SU-DHL-6 (cell line): Measurements from ENCODE around the gene USP46.

Experiments
- H2AFZ ChIP-seq: fragments of 200-600 bp; sonication (generic); 2 replicates; pipeline ENCODE4 v1.6.1; 2014; ENCODE audit warnings: low read depth, mild to moderate bottlenecking, moderate library complexity, mixed read lengths, antibody characterized with exemption, low read length; ENCODE audit not compliant: severe bottlenecking
- H3F3A ChIP-seq: fragments of 200-600 bp; shearing (Covaris generic); 2 replicates; pipeline ENCODE4 v1.6.0; 2016; ENCODE audit warnings: antibody characterized with exemption, mild to moderate bottlenecking; ENCODE audit not compliant: insufficient read depth
- H3K27ac ChIP-seq: fragments of 200-600 bp; sonication (generic); 2 replicates; pipeline ENCODE4 v1.5.1; 2016; ENCODE audit warnings: low read depth, mild to moderate bottlenecking, low read length, moderate library complexity, mixed read lengths
- H3K27me3 ChIP-seq: fragments of 200-600 bp; sonication (generic), shearing (Covaris generic); 2 replicates; pipeline ENCODE4 v1.6.0; 2014; ENCODE audit warnings: mild to moderate bottlenecking, low read length
- H3K36me3 ChIP-seq: fragments of 200-600 bp; sonication (generic); 2 replicates; pipeline ENCODE4 v1.6.1; 2014; ENCODE audit warnings: mild to moderate bottlenecking, low read length, mixed read lengths
- H3K4me2 ChIP-seq: fragments of 300-600, 200-600 bp; shearing (Covaris generic), sonication (generic); 2 replicates; pipeline ENCODE4 v1.6.0; 2014; ENCODE audit warnings: low read length, low read depth, mild to moderate bottlenecking; ENCODE audit not compliant: poor library complexity, severe bottlenecking
- H3K4me3 ChIP-seq: fragments of 200-600 bp; sonication (generic); 2 replicates; pipeline ENCODE4 v1.5.1; 2014; ENCODE audit warnings: antibody characterized with exemption, low read length, mild to moderate bottlenecking, mixed read lengths; ENCODE audit not compliant: insufficient read depth, poor library complexity, severe bottlenecking
- H3K79me2 ChIP-seq: fragments of 200-600 bp; sonication (generic); 2 replicates; pipeline ENCODE4 v1.6.1; 2014; ENCODE audit warnings: mild to moderate bottlenecking, low read length, moderate library complexity; ENCODE audit not compliant: insufficient read depth
- H3K9ac ChIP-seq: fragments of 200-600 bp; sonication (generic); 2 replicates; pipeline ENCODE4 v1.7.0; 2014; ENCODE audit warnings: mild to moderate bottlenecking, low read length
- H3K9me2 ChIP-seq: fragments of 200-600 bp; sonication (generic); replicated peaks from 2 replicates; pipeline ENCODE4 v1.6.1; 2014; ENCODE audit warnings: low read length; ENCODE audit not compliant: insufficient read depth
- H3K9me3 ChIP-seq: fragments of 200-600 bp; sonication (generic); 2 replicates; pipeline ENCODE4 v1.6.1; 2014; ENCODE audit warnings: low read length, mixed read lengths; ENCODE audit not compliant: insufficient read depth
- H4K20me1 ChIP-seq: fragments of 200-600 bp; sonication (generic); 2 replicates; pipeline ENCODE4 v1.6.1; 2014; ENCODE audit warnings: low read depth, mild to moderate bottlenecking, antibody characterized with exemption, low read length, moderate library complexity, mixed read lengths
- CTCF ChIP-seq: fragments of 200-600 bp; sonication (generic); IDR thresholded peaks from one replicate; pipeline ENCODE4 v1.5.1; 2017; ENCODE audit warnings: antibody characterized with exemption, mild to moderate bottlenecking, low read length, moderate library complexity; ENCODE audit not compliant: insufficient read depth, poor library complexity, severe bottlenecking
- EZH2phosphoT487 ChIP-seq: fragments of 200-600 bp; sonication (generic), shearing (Covaris generic); conservative IDR thresholded peaks from 2 replicates; pipeline ENCODE4 v1.6.1; 2018; ENCODE audit warnings: mild to moderate bottlenecking, antibody characterized with exemption, low read length, moderate library complexity, mixed read lengths

Gene USP46

DNA sequence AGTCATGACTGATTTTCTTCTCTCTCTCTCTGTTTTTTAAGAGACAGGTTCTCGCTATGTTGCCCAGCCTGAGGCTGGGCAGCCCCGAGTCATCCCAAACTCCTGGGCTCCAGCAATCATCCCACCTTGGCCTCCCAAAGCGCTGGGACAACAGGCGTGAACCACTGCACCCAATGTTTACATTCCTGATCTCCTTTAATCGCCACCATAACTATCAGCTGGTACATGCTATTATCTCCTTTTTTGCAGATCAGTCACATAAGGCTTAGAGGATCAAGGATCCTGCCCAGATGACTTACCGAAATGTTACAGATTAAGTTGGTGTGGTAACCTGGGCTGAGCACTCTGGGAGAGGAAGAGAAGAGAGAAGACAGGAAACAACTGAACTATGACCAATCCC lies 1.5 kb upstream of the USP46 start:
- no peaks in the 10 kb centered on the region for H3F3A ChIP-seq
- no peaks in the 10 kb centered on the region for H4K20me1 ChIP-seq
- no peak overlapping the region for H3K4me2 ChIP-seq
- H3K9me2 ChIP-seq, result no peaks in the 10 kb centered on the region
- H3K9me3 ChIP-seq, result no peaks in the 10 kb centered on the region
- no peaks in the 10 kb centered on the region for H3K36me3 ChIP-seq
- no peaks in the 10 kb centered on the region for H3K27me3 ChIP-seq
- no peak overlapping the region for H3K9ac ChIP-seq
- H2AFZ ChIP-seq, result no peak overlapping the region
- TF ChIP-seq CTCF (no peak), EZH2phosphoT487 (no peak)
- H3K4me3 ChIP-seq, result no peak overlapping the region
- H3K27ac ChIP-seq, result no peak overlapping the region
- H3K79me2 ChIP-seq, result no peaks in the 10 kb centered on the region

- Histone ChIP-seq H3K36me3 (no peaks in the 10 kb centered on the region), H3K4me3 (peak overlapping the region; percentile 71), H3F3A (no peaks in the 10 kb centered on the region), H3K4me2 (peak overlapping the region; percentile 66), H3K27ac (no peak overlapping the region), H2AFZ (peak overlapping the region; percentile 98), H3K9ac (peak overlapping the region; percentile 69), H4K20me1 (no peaks in the 10 kb centered on the region), H3K9me2 (no peaks in the 10 kb centered on the region), H3K79me2 (no peaks in the 10 kb centered on the region), H3K27me3 (no peaks in the 10 kb centered on the region), H3K9me3 (no peaks in the 10 kb centered on the region)
- TF ChIP-seq CTCF, result no peak
- TF ChIP-seq EZH2phosphoT487, result no peak
These were observed 691 bp upstream of the USP46 start for GRCh38 chr4:52659722-52660261.

GRCh38 chr4:52658641-52659000 lies 480 bp downstream of the USP46 start:
- Histone ChIP-seq H3K27me3 (no peaks in the 10 kb centered on the region), H2AFZ (peak overlapping the region; percentile 68), H3K36me3 (no peaks in the 10 kb centered on the region), H3K9me3 (no peaks in the 10 kb centered on the region), H3K9me2 (no peaks in the 10 kb centered on the region), H3F3A (no peaks in the 10 kb centered on the region), H3K4me2 (peak overlapping the region; percentile 57), H3K4me3 (peak overlapping the region; percentile 61), H3K79me2 (no peaks in the 10 kb centered on the region), H3K27ac (no peak overlapping the region), H4K20me1 (no peaks in the 10 kb centered on the region), H3K9ac (peak overlapping the region; percentile 69; the same call in 1 of the 2 replicates)
- TF ChIP-seq CTCF, result no peak
- no peak for TF ChIP-seq EZH2phosphoT487
